ENCODE data around the gene COPZ2. TPM values are rescaled to one million over a fixed set of nuclear protein-coding genes. Genes with fewer than 3 reads are reported as not detected.
"Not testable (repeated sequence)": the region's sequence is repeated elsewhere in the genome, so short reads cannot be mapped to it uniquely, and the experiment has no call there.

Gene COPZ2
- total RNA-seq, 1 donor from 2014 or later: 43.1 TPM

DNA sequence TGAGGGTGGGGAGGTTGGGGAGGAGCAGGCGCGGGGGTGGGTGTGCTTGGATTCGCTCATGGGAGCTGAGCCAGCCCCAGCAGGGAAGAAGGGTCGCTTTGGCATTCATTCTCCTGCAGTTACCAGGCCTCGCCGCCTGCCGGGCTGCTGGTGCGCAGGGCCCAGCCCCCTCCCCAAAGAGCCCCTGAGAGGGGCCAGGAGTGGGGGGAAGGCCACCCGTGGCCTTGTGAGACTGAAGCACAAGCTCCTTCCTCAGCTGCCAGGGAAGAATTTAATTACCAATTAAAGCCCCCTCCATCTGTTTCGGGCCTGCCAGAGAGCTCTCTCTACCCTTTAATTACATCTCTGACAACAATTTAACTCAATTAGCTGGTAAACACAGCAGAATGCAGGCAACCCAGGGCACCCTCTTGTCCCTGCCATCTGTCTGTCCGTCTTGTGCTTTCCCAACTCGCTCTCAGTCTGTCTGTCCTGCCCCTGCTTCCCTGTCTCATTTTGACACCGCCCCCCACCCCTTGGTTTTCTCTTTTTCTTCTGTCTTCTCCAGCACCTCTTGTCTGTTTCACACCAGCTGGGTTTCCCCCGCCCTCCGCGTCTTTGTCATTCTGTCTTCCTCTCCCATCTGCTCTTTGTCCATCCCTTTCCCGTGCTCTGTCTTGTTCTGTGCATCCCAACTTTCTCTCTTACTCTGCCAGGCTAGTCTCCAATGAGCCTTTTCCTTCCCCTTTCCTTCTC lies 34.0 kb downstream of the COPZ2 start:
- peak; percentile 15 for DNase-seq

DNA sequence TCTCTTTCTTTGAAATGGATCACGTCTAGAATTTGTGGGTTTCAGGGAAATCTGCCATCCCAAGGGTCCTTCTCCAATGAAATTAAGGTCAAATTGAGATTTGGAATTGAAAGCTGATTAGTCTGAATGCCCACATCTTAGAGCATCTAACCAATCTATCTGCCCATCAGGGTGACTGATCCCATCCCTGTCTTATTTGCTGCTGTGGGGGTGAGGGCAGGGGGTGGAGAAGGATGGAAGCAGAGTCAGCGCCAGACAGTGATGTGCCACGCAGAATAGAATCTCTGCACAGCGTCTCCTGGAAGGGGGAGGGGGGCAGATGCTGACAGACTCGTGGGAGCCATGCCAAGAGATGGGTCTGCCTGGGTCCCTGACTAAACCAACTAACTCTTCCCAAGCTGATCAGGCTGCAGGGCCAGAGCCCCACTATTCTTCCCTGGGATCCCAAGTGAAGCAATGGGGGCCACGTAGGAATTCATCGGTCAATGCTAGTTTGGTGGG lies 34.6 kb downstream of the COPZ2 start:
- DNase-seq: no peak

DNA sequence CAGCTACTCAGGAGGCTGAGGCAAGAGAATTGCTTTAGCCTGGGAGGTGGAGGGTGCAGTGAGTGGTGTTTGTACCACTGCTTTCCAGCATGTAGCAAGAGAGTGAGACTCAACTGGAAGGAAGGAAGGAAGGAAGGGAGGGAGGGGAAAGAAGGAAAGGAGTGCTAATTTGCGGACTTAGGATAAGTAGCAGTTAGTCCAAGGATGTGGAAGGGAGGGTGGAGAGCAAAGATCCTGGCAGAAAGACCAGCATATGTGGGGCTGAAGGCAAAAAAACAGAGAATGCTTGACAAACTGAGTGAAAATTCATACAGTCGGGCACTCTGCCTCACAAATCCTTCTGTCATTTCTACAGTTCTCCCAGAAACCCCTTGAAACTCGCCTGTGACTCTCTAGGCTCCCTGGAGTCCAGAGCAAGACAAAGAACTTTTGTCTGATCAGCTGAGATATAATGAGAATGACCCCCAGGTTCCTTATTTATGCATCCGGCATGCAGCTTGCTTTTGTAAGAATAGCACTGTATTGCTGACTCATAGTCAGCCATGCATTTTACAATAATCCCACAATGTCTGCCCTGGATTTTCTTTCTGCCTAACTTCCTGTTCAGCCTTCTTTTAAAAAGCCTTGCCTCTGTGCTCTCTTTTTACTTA lies 35.2 kb downstream of the COPZ2 start:
- DNase-seq: peak; percentile 46

DNA sequence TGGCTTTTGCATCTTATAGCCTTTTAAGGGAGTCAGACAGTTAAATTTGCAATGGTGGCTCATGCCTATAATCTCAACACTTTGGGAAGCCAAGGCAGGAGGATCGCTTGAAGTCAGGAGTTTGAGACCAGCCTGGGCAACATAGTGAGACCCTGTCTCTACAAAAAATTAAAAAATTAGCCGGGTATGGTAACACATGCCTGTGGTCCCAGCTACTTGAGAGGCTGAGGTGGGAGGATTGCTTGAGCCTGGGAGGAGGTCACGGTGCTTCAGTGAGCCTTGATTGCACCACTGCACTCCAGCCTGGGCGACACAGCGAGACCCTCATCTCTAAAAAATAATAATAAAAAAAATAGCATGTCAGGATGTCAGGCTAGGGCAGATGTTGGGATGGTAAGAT lies 35.9 kb downstream of the COPZ2 start:
- not testable (repeated sequence) for DNase-seq

DNA sequence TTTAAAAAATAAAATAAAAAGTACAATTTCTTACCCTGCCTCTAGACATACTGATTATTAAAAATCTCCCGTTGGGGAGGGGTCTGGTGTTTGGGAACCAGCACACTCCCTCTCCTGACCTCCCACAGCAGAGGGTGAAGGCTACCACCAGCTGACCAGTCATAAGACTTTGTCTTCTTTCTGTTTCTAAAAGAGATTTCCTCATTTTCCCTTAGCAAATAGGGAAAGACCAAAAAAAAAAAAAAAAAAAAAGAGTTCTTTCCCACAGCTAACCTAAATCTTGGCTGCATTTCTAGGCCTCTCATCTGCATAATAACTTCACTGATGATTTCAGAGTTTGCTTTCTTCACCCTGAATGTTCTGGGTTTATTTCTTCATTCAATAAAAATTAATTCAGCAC lies 36.4 kb downstream of the COPZ2 start:
- no peak for DNase-seq

DNA sequence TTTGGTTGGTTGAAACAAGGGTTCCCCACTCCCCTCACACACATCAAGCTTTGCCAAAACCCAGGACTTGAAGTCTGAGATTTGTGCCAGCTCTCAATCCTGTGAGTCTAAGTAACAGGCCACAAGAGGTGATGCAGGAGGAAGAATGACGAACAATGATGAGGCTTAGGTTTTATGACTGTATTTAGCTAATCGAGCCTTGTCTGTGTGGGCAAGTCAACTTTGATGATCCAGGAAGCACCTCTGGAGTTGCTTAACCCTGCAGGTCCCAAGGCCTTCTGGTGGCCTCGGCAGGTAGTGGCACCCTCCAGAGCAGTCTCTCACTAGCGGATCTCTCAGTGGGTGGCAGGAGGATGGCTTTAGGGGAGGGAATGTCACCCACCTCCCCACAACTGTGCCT lies 38.0 kb downstream of the COPZ2 start:
- DNase-seq: no peak

DNA sequence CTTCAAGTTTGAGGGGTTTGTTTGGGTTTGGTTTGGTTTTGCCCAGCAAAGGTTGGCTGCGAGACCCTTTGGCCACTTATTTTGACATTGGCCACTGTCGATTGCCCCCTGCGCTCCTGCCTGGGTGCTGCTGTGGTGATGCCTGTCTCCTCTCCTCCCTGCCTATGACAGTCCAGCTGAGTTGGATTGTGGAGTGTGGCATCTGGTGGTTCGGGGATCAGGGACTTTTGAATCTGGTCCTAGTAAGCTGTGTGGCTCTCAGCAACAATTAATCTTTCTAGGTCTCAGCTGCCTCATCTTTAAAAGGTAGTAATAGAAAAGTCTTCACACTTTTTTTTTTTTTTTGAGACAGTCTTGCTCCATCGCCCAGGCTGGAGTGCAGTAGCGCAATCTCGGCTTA lies 39.6 kb downstream of the COPZ2 start:
- no peak for DNase-seq

DNA sequence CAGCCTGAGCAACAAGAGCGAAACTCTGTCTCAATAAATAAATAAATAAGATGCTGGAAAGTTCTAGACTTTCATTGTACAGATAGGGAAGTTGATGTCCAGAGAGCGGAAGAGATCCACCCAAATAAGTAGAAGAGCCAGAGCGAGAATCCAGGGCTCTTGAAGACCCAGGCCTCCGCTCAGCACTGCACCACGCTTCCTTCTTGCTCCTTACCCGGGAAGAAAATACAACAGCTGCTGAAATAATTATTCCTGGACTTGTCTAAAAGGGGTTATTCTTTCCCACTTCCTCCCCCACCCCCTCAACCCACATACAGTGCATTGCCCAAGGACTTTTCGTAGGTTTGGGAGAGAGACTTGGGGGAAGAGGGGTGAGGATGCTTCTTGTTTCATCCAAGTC lies 40.0 kb downstream of the COPZ2 start:
- DNase-seq: no peak

DNA sequence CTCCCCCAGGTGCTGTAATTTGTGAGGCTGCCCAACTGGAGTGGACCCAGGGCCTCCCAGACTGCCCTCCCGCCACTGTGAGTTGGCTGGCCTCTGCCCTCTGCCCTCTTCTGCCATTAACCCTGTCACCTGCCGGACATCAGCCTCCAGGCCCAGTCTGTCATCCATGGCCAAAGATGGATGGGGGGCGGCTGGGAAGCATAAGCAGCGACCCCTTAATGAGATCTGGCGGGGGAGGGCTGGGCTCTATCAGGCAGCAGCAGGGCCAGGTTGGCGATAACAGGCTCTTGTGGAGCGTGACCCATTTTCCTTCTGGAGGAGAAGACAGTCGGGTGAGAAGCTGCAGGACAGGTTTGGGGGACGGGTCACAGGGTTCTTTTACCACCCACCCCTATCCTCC lies 41.4 kb downstream of the COPZ2 start:
- no peak for DNase-seq

DNA sequence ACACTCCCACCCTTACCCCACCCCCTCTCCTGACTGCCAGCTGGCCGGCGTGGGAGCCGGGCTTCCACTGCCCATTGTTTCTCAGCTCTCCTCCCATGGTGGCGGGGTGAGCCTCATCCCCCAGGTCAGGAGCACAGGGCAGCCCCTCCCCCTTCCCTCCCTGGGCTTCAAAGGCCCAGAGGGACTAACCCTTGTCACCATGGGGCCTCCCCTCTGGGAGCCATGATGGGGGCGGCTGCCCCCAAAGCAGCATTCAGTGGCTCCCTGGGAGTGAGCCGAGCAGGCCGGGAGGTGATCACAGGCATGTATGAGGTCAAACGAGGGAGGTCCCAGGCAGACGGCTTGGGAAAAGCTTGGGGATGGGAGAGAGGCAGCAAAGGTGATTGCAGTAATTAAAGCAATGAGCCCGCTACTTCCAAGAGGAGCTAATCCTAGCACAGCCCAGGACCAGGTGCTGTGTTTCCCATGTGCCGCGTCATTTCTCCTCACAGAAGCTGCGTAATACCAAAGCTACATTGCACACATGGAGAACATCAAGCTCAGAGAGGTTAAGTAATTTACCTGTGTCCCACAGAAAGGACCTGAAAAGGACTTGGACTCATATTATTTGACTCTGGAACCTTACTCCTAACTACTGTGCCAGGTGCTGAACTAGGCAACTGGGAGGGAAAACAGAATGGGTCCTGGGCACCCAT lies 42.2 kb downstream of the COPZ2 start:
- no peak for DNase-seq

DNA sequence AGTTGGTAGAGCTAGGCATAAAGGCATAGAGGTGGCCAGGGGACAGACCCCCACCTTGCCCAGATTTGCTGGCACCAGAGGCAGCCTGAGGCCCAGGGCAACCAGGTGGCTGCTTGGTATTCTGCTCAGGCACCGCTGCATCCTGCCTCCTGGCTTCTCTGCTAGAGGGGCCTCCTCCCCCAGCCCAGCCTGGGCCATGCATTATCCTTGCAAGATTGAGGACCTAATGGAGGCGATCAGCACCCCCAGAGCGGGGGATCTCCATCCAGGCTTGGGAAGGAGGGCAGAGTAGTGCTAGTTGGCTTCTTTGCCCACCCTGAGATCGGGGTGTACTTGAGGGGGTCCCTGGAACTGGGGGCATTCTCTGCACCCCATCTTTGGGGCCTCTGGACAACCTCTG lies 42.9 kb downstream of the COPZ2 start:
- no peak for DNase-seq

DNA sequence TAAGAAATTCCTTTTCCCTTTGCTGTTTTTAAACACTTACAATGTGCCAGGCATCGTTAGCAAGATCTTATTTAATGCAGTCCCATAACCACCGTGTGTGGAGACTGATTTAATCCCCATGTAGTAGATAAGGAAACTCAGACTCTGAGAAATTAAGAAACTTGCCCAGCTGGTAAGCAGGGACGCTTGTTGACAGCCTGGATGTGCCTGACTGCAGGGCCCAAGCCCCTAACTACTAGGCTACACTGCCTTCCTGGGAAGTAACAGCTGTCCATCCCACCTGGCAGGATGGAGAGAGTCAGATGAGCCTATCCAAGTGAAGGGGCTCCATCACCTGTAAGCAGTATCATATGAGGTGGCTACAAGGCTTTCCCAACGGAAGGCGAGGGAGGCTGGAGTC lies 43.6 kb downstream of the COPZ2 start:
- no peak for DNase-seq

DNA sequence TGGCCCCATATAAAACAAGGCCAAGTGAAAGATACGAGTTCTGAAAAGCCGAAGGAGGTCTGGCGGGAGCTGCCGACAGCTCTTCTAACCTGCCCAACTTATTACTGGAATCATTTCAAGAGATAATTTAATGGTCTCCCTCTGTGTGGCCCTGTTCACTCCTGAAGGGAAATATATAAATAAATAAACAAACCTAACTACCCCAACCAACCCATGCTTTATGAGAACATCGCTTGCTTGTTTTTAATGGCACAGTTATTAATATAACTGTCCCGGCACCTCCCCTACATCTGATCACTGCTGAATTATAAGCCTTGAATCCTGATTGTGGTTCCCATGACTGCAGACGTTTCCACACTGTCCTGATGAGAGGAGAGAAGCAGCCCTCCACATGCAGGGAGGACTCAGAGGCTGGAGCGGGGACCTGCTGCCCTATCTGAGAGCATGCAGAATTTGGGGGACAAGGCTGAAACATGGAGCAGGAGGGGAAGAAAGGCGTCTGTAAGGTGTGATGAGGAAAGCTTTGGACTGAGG lies 44.5 kb downstream of the COPZ2 start:
- no peak for DNase-seq

DNA sequence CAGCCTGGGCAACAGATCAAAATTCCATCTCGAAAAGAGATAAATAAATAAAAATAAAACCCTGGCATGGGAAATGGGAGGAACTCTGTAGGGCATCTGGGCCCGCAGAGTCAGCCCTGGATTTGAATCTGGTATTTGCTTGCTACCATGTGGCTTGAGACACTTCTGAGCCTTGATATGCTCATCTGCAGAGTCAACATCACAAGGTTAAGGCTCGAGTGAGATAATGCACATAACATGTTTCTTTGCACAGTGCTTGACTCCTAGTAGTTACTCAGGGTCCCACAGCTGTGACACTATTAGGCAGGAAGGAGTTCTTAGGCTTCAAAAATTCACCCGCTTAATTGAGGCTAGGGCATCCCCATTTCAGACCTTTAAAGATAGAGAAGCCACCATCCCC lies 45.4 kb downstream of the COPZ2 start:
- no peak for DNase-seq

DNA sequence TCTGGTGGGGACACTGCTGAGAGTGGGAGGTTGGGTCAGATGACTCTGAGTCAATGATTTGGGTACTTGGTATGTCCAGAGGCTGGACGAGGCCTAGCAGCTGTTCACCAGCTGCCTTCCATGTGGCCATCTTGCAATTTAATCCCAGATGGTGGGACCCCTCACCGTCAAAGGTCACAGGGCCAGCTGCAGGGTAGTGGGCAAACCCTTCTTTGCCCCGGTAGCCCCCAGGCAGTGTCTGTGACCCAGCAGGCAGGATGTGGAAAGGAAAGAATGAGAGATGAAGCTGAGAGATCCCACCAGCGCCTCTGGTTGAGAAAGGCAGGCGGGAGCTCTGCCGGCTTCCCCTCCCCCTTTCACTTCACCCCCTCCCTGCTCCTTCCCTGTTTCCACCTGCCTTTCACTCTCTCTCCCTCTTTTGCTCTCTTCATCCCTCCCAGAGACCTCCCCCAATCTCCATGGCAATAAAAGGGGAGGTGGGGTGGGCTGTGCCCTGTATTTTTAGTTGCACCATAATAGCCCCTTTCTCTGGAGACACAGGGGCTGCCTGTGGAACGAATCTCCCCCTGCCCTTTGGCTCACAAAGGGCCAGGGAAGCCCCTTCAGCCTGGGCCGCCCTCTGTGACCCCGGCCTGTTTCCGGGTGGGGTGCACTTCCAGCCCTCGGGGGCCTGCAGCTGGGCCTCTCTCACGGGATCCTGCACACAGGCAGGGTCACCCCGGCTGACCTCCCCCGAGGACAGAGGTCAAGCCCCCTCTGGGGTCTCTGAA lies 46.5 kb downstream of the COPZ2 start:
- DNase-seq: no peak

DNA sequence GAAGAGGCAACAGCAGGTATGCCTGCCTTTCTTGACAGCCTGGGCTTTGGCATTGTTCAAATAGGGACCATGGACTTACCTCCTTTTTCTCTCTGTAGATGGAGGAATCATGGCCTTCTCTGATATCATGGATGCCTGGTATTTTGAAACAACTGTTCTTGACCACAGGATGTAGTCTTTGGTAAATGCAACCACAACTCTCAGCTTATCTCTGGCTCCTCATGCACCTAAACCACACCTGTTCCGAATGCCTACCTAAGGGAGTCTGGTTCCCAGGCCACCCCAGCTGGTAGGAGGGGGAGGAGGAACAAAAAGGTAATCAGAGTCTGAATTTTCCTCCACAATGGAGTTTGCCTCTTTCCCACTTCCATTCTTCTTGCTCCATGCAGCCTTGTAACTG lies 47.9 kb downstream of the COPZ2 start:
- DNase-seq: no peak

DNA sequence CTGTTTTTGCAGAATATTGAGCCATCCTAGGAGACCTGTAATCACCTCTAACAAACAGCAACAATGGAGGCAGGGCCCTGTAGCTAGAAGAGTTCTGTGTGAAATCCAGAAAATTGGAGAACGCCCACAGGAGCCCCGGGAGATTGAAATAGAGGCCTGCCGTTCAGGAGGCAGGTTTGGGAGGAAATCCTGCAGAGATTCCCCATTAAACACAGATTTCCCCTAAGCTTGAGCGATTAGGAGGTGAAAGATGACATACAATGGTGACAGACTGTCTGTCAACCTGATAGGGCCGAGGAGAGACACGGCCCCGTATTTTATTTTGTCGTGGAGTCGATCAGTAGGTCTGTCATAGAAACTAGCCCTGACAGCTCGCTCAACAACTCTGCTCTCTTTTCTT lies 48.4 kb downstream of the COPZ2 start:
- no peak for DNase-seq

DNA sequence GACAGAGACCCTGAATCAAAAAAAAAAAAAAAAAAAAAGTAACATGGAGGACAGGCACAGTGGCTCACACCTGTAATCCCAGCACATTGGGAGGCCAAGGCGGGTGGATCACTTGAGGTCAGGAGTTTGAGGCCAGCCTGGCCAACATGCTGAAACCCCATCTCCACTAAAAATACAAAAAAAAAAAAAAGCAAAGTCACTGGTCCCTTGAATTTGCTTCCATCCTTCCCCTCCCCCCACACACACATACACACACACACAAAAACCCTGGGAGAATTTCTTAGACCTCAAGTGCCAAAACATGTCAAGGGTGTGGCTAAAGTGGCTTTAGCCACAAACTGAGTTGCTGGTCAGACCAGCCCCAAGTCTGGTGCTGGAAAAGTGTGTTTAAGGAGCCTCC lies 49.2 kb downstream of the COPZ2 start:
- not testable (repeated sequence) for DNase-seq

DNA sequence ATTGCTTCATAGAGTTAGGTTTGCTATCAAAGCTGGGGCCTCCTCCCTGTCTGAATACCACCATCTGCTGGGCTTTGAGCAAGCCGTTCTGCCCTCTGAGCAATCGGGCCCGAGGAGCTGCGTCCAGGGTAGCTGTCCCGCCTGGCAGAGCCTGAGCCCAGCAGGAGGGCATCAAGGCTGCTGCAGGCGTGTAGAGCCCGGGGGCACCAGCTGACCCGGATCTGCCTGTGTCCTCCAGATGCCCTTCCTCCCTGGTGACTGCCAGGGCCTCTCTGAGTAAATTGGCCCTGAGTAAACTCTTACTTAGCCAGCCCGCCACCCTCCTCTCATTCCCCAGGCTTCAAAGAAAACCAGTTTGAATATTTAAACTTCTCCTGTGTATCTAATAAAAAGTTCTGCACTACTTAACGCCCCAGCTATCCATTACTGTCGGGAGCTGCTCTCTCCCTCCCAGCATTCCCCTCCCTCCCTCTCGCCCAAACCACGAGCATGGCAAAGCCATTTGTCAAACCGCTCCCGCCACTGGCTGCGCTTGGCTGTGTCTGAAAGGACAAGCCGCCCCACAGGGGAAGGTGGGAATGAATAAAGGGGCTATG lies 50.3 kb downstream of the COPZ2 start:
- DNase-seq: no peak

DNA sequence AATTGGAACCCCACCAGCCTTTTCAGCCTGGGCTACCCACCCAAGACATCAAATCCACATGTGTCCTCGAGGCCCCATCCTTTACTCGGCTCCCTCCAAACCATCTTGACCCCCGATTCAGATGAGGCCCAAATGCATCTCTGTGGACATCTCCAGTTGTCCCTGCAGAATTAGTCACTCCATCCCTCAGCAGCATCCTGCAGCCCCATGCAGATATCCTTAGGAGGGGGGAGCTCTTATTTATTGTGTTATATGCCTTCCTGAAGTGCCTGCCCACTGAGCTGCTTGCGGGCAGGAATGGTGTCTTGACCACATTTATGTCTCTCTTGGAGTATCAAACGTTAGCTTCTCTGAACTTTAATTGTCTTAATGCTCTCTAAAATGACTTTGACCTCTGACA lies 51.1 kb downstream of the COPZ2 start:
- DNase-seq: no peak

DNA sequence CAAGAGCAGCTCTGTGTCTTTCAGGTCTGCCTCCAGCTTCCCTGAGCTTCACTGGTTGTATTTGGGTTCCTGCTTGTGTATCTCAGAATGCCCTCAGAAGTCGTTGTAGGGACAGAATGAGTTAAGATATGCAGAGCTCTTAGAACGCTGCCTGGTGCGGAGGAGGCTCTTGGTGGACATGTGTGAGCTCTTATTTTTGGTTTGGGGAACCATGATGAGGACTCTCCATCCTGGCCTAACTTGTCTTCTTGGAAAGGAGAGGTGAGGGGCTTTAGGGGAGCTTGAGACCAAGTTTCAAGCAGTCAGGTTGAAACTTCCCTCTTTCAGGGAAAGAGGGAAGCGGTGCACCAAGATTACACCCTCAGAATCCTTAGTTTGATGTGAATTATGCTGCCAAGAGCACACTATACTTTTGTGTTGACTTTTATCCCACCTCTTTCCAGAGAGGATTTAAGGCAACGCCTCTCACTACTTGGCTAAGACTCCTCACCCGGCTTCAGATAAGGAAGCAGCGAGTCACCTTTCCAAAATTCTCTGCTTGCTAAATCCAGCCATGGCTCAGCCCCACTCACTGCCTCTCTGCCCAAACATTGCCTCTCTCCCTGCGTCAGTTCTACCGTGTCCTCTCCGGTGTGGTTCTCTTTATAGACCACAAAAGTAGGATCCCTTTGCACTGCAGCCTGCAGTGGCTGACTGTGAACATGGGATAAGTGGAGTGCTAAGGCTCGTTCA lies 53.9 kb downstream of the COPZ2 start:
- no peak for DNase-seq
